Dendritic cell treated with granulocyte-macrophage colony-stimulating factor and Interleukin-4, amounts not matched to agents 40 ng/mL and 50 ng/mL, for 4 days (primary cell): Measurements from ENCODE around the gene OR9A4.

Experiments
- H3K27ac Mint-ChIP-seq: one replicate; pipeline ENCODE4 v1.8.0; 2022; ENCODE audit warnings: mild to moderate bottlenecking, mixed read lengths
- H3K27me3 Mint-ChIP-seq: one replicate; pipeline ENCODE4 v1.8.0; 2022; ENCODE audit warnings: mild to moderate bottlenecking, mixed read lengths
- H3K36me3 Mint-ChIP-seq: one replicate; pipeline ENCODE4 v1.8.0; 2022; ENCODE audit warnings: low read depth, mixed read lengths
- H3K4me1 Mint-ChIP-seq: one replicate; pipeline ENCODE4 v1.8.0; 2022; ENCODE audit warnings: low read depth, mixed read lengths
- H3K4me3 Mint-ChIP-seq: one replicate; pipeline ENCODE4 v1.8.0; 2022; ENCODE audit warnings: mild to moderate bottlenecking, moderate library complexity, mixed read lengths
- H3K9me3 Mint-ChIP-seq: one replicate; pipeline ENCODE4 v1.8.0; 2022; ENCODE audit warnings: mixed read lengths
- intact Hi-C: fragments of 100-400 bp; cut with micrococcal nuclease; formaldehyde crosslinking; loops from one replicate; pipeline ENCODE4 v1.15.0; 2022

The OR9A4 gene

DNA sequence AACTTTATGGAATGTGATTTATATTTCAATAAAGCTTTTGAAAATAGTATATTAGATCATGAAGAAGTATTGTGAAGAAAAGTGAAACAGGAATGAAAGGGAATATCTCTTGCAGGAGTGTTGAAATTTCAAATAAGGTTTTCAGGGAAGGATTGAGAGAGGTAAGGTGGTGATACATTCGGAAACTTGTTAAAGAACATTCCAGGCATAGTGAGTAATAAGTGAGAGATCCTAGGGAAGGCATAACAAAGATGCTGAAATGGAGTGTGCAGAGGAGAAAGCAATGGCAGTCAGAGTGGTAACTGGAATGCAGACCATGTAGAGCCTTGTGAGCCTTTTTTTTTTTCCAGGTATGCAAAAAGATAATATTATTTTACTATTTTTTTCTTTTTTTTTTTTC lies 4.1 kb downstream of the OR9A4 start:
- Mint-ChIP-seq H3K9me3 (no peaks in the 10 kb centered on the region), H3K4me1 (peaks cover 6% of the 10 kb centered on the region), H3K27ac (no peak overlapping the region), H3K27me3 (no peaks in the 10 kb centered on the region), H3K36me3 (no peaks in the 10 kb centered on the region), H3K4me3 (no peak overlapping the region)
- intact Hi-C loops, result no loop called here

DNA sequence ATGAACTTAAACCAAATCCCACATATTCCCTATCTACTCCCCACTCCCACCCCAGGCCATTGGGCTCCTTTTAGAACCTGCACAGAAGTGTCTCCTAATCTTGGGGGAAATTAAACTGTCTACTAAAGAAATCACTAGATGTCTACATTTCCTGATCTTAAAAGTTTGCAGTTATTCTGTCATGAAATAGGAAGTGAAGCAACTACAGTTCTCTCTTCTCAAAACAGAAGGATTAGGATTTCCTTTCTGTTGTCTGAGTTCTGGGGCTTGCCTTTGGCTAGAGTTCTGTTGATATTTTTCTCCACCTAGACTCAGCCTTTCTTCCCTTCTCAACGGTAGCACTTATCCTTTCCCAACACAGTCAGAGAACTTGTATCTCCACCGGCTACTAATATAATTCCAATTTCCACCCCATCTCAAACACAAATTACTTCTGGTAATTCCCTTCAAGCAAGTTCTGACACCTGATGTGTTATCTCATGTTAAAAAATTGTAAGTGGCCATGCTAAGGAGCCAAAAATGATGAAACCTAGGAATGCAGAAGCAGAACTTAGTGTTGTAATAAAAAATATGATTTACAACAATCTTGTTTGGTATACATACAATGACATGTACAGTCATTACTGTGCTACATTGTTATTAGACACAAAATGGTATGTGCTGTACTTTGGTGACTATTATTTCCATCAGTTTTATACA lies 12.1 kb downstream of the OR9A4 start:
- Mint-ChIP-seq H3K36me3 (peaks cover 5% of the 10 kb centered on the region), H3K27ac (peak overlapping the region; percentile 44), H3K27me3 (no peaks in the 10 kb centered on the region), H3K4me1 (peaks cover 46% of the 10 kb centered on the region), H3K4me3 (no peak overlapping the region), H3K9me3 (no peaks in the 10 kb centered on the region)
- intact Hi-C loops, result no loop called here

DNA sequence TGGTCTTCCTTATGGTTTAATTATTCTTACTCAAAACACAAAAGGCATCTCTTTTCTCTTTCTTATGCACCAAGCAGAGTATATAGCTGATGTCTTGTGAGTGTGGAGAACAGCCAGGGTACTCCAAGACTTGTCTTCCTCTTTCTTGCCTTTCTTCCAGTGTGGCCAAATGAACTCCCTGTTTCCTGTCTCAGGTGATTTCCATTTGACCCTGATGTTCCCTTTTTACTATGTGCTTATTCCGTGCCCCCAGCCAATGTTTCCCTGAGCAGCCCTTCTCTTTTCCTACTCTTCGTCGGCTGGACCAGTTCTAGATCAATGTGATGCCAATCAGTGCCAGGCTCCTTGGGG lies 12.6 kb downstream of the OR9A4 start:
- peaks cover 5% of the 10 kb centered on the region for H3K36me3 Mint-ChIP-seq
- intact Hi-C loops, result no loop called here
- H3K4me3 Mint-ChIP-seq, result no peak overlapping the region
- peak overlapping the region; percentile 44 for H3K27ac Mint-ChIP-seq
- peaks cover 48% of the 10 kb centered on the region for H3K4me1 Mint-ChIP-seq
- H3K27me3 Mint-ChIP-seq, result no peaks in the 10 kb centered on the region
- no peaks in the 10 kb centered on the region for H3K9me3 Mint-ChIP-seq

DNA sequence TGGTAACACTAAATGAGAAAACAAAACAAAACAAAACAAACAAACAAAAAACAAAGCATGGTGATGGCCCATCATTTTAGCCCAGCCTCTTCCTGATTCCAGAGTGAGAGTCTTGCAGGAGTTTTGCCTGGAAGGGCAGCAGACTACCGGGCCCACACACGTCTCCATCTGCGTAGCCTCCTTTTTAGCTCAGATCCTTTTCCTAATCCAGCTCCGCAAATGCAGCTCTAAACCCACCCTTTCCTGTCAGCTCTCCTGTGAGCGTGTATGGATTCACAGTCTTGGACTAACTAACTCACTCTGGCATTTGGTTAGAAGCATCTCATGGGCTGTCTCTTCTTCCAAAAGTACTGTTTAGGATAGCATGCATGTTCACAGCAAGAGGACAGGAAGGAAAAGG lies 14.0 kb downstream of the OR9A4 start:
- peaks cover 5% of the 10 kb centered on the region for H3K36me3 Mint-ChIP-seq
- H3K9me3 Mint-ChIP-seq, result no peaks in the 10 kb centered on the region
- intact Hi-C loops, result no loop called here

DNA sequence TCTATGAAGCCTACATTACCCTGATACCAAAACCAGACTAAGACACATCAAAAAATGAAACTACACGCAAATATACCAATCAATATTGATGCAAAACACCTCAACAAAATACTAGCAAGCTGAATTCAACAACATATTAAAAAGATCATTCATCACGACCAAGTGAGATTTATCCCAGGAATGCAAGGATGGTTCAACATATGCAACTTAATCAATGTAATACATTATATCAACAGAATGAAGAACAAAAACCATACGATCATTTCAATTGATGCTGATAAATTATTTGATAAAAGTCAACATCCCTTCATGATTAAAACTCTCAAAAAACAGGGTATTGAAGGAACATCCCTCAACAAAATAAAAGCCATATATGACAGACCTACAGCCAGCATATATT lies 24.9 kb downstream of the OR9A4 start:
- Mint-ChIP-seq H3K36me3 (peaks cover 16% of the 10 kb centered on the region), H3K9me3 (peaks cover 35% of the 10 kb centered on the region), H3K27ac (no peak overlapping the region), H3K4me1 (peaks cover 28% of the 10 kb centered on the region), H3K4me3 (no peak overlapping the region), H3K27me3 (no peaks in the 10 kb centered on the region)
- intact Hi-C loops, result no loop called here

More for the DNA sequence above, 14.0 kb downstream of the OR9A4 start:
- peaks cover 48% of the 10 kb centered on the region for H3K4me1 Mint-ChIP-seq
- H3K4me3 Mint-ChIP-seq, result no peak overlapping the region
- no peaks in the 10 kb centered on the region for H3K27me3 Mint-ChIP-seq
- H3K27ac Mint-ChIP-seq, result no peak overlapping the region

DNA sequence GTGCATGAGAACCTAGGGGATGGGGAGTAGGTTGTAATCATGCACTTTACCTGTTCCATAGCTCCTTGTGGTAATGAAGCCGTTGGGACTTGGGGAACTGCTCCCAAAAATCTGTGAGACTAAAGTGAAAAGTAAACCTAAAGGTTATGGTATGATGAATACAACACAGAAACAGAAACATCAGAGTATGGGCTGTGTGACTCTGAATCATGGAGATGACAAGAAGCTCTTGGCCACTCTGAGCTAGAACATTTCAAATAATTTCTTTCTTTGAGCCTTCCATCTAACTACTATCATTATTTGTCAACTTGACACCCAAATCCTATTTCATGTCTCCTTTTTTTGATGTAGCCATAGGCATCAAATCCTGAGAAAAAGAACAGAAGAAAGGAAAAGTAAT lies 27.6 kb downstream of the OR9A4 start:
- Mint-ChIP-seq H3K9me3 (peaks cover 35% of the 10 kb centered on the region), H3K27ac (no peak overlapping the region), H3K36me3 (peaks cover 16% of the 10 kb centered on the region), H3K27me3 (peaks cover 1% of the 10 kb centered on the region), H3K4me1 (peaks cover 37% of the 10 kb centered on the region), H3K4me3 (no peak overlapping the region)
- intact Hi-C loops, result no loop called here

DNA sequence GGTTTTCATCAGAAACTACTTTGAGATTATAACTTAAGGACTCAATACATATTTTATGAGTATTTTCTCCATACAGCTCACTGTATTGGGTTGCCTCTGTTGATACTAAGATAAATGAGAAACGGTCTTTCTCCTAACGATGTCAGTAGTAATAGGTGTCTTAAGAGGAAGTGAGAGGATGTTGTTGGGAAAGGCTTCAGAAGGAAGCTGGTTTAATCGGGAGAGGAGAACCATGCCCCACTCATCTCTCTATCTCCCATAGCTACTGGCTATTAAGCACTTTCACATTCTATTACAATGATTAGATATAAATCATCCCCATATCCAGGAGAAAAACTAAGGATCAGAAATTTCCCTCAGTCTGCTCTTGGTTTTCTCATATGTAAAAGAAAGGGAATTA lies 28.6 kb downstream of the OR9A4 start:
- H3K9me3 Mint-ChIP-seq, result peaks cover 26% of the 10 kb centered on the region
- intact Hi-C loops, result loop anchor here (1.0 kb wide), 1 partner anchor 15 kb away; no protein-coding TSS in a partner anchor
- H3K4me1 Mint-ChIP-seq, result peaks cover 47% of the 10 kb centered on the region
- peaks cover 16% of the 10 kb centered on the region for H3K36me3 Mint-ChIP-seq
- no peak overlapping the region for H3K4me3 Mint-ChIP-seq
- peaks cover 1% of the 10 kb centered on the region for H3K27me3 Mint-ChIP-seq
- H3K27ac Mint-ChIP-seq, result peak overlapping the region; percentile 30

DNA sequence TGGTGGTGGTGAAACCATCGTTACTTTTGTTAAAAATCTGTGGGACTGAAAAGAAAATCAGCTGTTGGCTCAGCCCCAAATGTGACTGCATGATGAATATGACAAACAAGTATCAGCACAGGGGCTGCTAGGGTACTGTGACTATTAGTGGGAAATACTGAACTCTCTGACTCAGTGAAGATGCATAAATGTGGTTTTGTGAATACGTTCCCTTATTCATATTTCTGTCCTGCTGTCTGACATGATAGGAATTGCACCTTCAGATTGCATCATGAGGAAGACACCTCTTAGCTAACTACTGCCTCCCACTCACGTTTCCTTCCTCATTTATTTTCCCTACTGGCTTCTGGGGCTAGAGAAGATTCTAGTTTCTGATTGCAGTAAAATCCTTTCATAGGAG lies 29.2 kb downstream of the OR9A4 start:
- Mint-ChIP-seq H3K4me1 (peaks cover 52% of the 10 kb centered on the region), H3K27me3 (peaks cover 1% of the 10 kb centered on the region), H3K4me3 (no peak overlapping the region), H3K9me3 (peaks cover 20% of the 10 kb centered on the region), H3K27ac (peak overlapping the region; percentile 30), H3K36me3 (peaks cover 12% of the 10 kb centered on the region)
- intact Hi-C loops, result loop anchor here (1.0 kb wide), 1 partner anchor 15 kb away; no protein-coding TSS in a partner anchor

DNA sequence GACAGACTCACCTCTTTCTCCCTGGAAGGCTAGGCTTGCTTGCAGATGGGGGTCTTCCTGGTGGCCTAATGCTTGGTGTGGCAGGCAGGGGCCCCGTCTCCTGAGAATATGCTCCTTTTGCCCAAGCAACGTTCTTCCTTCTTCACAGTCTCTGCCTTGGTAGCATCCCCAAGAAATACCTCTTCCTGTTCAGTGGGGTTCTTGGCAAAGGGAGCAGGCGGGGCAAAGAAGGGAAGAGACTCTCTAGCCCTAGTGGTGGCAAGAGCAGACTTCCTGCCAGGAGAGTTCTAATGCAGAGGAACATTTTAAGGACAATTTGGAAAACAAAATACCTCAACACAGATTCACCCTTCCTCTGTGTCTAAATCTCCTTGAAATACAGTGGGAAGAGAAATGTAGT lies 30.6 kb downstream of the OR9A4 start, which contains the start of gene CLEC5A:
Gene CLEC5A (minus strand): TSS at position 179 of the 400 bp plus-strand sequence. CDS start 682 bp downstream, outside the sequence.
- Mint-ChIP-seq H3K4me3 (no peak within 1 kb of the TSS), H3K9me3 (peaks cover 6% of the 10 kb centered on the region), H3K27me3 (peaks cover 1% of the 10 kb centered on the region), H3K27ac (peak within 1 kb of the TSS; percentile 37), H3K4me1 (peaks cover 67% of the 10 kb centered on the region), H3K36me3 (no peaks in the 10 kb centered on the region)
- intact Hi-C loops, result no loop called here

DNA sequence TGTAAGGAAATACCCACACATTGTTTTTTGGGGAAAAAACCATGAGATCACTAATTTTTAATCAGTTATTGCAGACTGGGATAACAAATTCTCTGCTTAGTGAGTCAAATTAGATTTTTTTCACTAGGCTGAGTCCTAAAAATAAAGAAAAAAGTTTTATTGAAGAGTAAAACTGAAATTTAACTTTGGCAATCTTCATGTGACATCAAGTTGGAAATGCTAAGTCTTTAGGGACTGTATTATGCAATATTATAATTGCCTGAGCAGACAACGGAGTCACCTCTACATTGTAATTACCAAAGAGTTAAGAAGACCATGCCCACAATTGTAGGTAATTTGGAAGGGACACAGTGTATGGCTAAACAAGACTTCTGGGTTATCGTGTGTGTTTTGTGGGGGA lies 32.8 kb downstream of the OR9A4 start:
- no peak overlapping the region for H3K27ac Mint-ChIP-seq
- peaks cover 1% of the 10 kb centered on the region for H3K27me3 Mint-ChIP-seq
- intact Hi-C loops, result no loop called here
- peaks cover 68% of the 10 kb centered on the region for H3K4me1 Mint-ChIP-seq
- H3K9me3 Mint-ChIP-seq, result no peaks in the 10 kb centered on the region
- H3K36me3 Mint-ChIP-seq, result no peaks in the 10 kb centered on the region
- H3K4me3 Mint-ChIP-seq, result no peak overlapping the region

DNA sequence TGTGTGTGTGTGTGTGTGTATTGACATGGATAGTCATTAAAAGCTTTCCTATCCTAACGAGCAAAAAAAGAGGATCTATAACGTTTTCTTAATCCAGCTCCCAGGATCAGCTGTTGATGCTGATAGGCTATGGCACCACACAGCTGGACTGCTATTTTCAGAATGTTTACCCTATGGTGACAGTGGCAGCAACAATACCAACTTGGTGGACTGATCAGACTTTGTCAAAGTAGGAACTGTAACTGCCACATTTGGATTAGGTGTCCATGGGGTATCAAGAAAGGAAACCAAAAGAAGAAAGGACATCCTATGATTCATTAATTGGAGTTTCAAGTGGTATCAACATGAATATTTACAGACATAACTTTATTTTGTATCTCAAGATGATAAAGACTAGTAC lies 33.3 kb downstream of the OR9A4 start:
- intact Hi-C loops, result no loop called here
- Mint-ChIP-seq H3K27ac (no peak overlapping the region), H3K4me1 (peaks cover 67% of the 10 kb centered on the region), H3K4me3 (no peak overlapping the region), H3K9me3 (no peaks in the 10 kb centered on the region), H3K36me3 (no peaks in the 10 kb centered on the region), H3K27me3 (peaks cover 1% of the 10 kb centered on the region)

DNA sequence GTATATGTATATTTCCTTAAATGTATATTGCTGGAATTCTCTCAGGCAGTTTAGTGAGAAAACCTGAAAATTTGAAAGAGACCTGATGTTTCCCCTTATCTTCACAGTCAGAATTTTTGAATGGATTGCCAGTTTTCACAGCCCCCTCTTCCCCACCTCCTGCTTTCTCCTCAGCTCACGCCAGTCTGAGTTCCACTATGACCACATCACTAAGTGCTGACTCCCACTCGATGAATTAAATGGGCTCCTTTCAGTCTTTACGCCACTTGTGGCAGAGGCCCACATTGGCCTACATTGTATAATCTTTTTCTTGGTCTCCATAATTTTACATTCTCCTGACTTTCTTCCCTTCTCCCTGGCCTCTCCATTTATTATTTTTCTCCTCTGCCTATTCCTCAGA lies 33.7 kb downstream of the OR9A4 start:
- Mint-ChIP-seq H3K27ac (peak overlapping the region; percentile 9), H3K36me3 (no peaks in the 10 kb centered on the region), H3K4me1 (peaks cover 67% of the 10 kb centered on the region), H3K27me3 (peaks cover 1% of the 10 kb centered on the region), H3K4me3 (no peak overlapping the region), H3K9me3 (no peaks in the 10 kb centered on the region)
- intact Hi-C loops, result loop anchor here (10.0 kb wide), 1 partner anchor 295 kb away; no protein-coding TSS in a partner anchor

DNA sequence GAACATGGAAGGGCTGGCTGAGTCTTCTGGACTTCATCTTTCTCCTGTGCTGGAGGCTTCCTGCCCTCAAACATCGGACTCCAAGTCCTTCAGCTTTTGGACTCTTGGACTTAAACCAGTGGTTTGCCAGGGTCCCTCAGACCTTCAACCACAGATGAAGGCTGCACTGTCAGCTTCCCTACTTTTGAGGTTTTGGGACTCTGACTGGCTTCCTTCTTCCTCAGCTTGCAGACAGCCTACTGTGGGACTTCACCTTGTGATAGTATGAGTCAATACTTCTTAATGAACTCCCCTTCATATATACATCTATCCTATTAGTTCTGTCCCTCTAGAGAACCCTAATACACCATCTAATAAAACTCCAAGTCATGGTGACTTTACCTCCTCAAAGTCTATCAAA lies 34.6 kb downstream of the OR9A4 start:
- H3K4me3 Mint-ChIP-seq, result no peak overlapping the region
- no peak overlapping the region for H3K27ac Mint-ChIP-seq
- H3K9me3 Mint-ChIP-seq, result no peaks in the 10 kb centered on the region
- peaks cover 65% of the 10 kb centered on the region for H3K4me1 Mint-ChIP-seq
- no peaks in the 10 kb centered on the region for H3K36me3 Mint-ChIP-seq
- peaks cover 1% of the 10 kb centered on the region for H3K27me3 Mint-ChIP-seq
- intact Hi-C loops, result loop anchor here (10.0 kb wide), 1 partner anchor 296 kb away; no protein-coding TSS in a partner anchor

DNA sequence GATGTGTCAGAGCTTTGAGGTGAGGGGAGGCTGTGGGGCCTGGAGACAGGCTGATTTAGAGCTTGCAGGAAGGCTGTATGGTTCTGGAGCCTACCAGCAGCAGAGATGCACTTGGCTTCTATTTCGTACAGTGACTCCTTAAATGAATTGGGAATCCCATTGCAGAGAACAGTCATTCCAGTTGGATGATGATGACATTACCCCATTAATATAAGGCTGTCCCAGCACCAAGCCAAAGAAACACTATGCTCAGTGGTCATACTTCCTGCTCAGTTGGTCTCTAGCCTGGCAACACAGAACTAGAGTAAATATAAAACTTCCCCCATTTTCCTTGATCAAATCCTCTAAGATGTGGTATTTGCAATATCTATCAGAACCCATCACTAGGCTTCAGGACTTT lies 36.3 kb downstream of the OR9A4 start:
- Mint-ChIP-seq H3K27ac (no peak overlapping the region), H3K9me3 (peaks cover 6% of the 10 kb centered on the region), H3K4me3 (no peak overlapping the region), H3K4me1 (peaks cover 51% of the 10 kb centered on the region), H3K36me3 (no peaks in the 10 kb centered on the region), H3K27me3 (no peaks in the 10 kb centered on the region)
- intact Hi-C loops, result loop anchor here (10.0 kb wide), 1 partner anchor 298 kb away; no protein-coding TSS in a partner anchor

DNA sequence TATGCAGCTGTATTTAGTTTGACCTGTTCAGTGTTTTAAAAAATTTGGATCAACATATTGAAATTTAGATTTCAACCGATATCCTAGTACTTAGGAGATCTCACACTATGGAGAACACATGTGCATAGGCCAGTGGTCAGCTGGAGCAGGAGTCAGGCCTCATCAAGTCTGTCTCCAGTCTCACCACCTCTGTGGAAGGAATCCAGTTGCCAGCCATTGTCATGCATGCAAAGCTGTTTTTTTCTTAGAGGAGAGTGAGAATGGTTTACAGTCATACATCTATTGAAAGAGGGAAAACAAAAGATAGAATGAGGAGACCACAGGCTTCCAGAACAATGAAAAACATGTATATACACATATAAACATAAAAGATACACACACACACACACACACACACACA lies 38.1 kb downstream of the OR9A4 start:
- H3K27me3 Mint-ChIP-seq, result no peaks in the 10 kb centered on the region
- peaks cover 43% of the 10 kb centered on the region for H3K4me1 Mint-ChIP-seq
- intact Hi-C loops, result loop anchor here (10.0 kb wide), 1 partner anchor 300 kb away; no protein-coding TSS in a partner anchor
- no peak overlapping the region for H3K27ac Mint-ChIP-seq
- H3K9me3 Mint-ChIP-seq, result peaks cover 9% of the 10 kb centered on the region
- no peaks in the 10 kb centered on the region for H3K36me3 Mint-ChIP-seq
- no peak overlapping the region for H3K4me3 Mint-ChIP-seq
